GM12878 (cell line): ENCODE measurements around the gene CSF3. TPM values are rescaled to one million over a fixed set of nuclear protein-coding genes. Genes with fewer than 3 reads are reported as not detected.

Experiments
- ATAC-seq: fragments of 200-7000 bp; cut with Tn5 transposase; 3 replicates; pipeline ENCODE4 v1.9.1; 2020; ENCODE audit warnings: mild to moderate bottlenecking, moderate library complexity
- BruUV-seq: library from RNA; stranded (reverse); fragments of 400-500 nt; replicated peaks from 2 replicates; lab custom pipeline; 2021; lab: Mats Ljungman, UMichigan
- CTCF ChIA-PET: fragments of 300-600 bp; sonication (Branson Sonifier 250); formaldehyde crosslinking; extraction: SDS; loops from one replicate; lab custom pipeline; 2021; ENCODE audit warnings: inconsistent platforms; lab: Yijun Ruan, JAX
- POLR2A ChIA-PET: fragments of 350-600 bp; formaldehyde crosslinking; extraction: SDS; loops from one replicate; lab custom pipeline; 2021; ENCODE audit warnings: inconsistent platforms; lab: Charles Lee
- RAD21 ChIA-PET: fragments of 300-600 bp; sonication (Branson Sonifier 250); formaldehyde crosslinking; loops from one replicate; lab custom pipeline; 2023; ENCODE audit warnings: antibody characterized with exemption; ENCODE audit not compliant: unreplicated experiment; lab: Charles Lee
- SMC1A ChIA-PET: fragments of 300-600 bp; sonication (Branson Sonifier 250); formaldehyde crosslinking; loops from one replicate; lab custom pipeline; 2023; ENCODE audit not compliant: unreplicated experiment, uncharacterized antibody; lab: Charles Lee
- DNase-seq: peaks from one replicate; pipeline ENCODE4 v3.0.0-alpha.2; 2011; ENCODE audit warnings: low read depth, low spot score
- FAIRE-seq: peaks from 3 replicates; lab custom pipeline; 2011; peaks lifted over from hg19 to GRCh38; lab: Jason Lieb, UNC
- H2AFZ ChIP-seq: 2 replicates; pipeline ENCODE4 v1.6.0; 2011; ENCODE audit warnings: low read depth, low read length, control low read depth; ENCODE audit not compliant: control insufficient read depth
- H3K27ac ChIP-seq: 2 replicates; pipeline ENCODE4 v1.5.1; 2011; ENCODE audit warnings: control low read depth; ENCODE audit not compliant: control insufficient read depth, insufficient read depth
- H3K27me3 ChIP-seq, 2 experiments: replicated peaks in 1 of 2; 2 replicates each; pipeline versions ENCODE4 v1.6.0 to v1.6.1; 2011; ENCODE audit warnings: low read length in 1 of 2; ENCODE audit not compliant: control insufficient read depth in 2 of 2, insufficient read depth in 2 of 2
- H3K36me3 ChIP-seq, 2 experiments: 2 replicates each; pipeline ENCODE4 v1.5.1; 2011; ENCODE audit warnings: low read length in 1 of 2; ENCODE audit not compliant: control insufficient read depth in 2 of 2, insufficient read depth in 2 of 2
- H3K4me1 ChIP-seq: 2 replicates; pipeline ENCODE4 v1.6.1; 2011; ENCODE audit warnings: mild to moderate bottlenecking, low read length, moderate library complexity, mixed read lengths; ENCODE audit not compliant: control insufficient read depth, insufficient read depth
- H3K4me2 ChIP-seq: 2 replicates; pipeline ENCODE4 v1.6.0; 2011; ENCODE audit warnings: control low read depth; ENCODE audit not compliant: control insufficient read depth, insufficient read depth
- H3K4me3 ChIP-seq: fragments of 200-600 bp; sonication (generic); 2 replicates; pipeline ENCODE4 v1.5.1; 2016
- H3K79me2 ChIP-seq: 2 replicates; pipeline ENCODE4 v1.6.0; 2011; ENCODE audit warnings: low read length; ENCODE audit not compliant: control insufficient read depth, insufficient read depth
- H3K9ac ChIP-seq: 2 replicates; pipeline ENCODE4 v1.8.0; 2011; ENCODE audit warnings: low read length, control low read depth, mixed read lengths; ENCODE audit not compliant: control insufficient read depth, insufficient read depth
- H3K9me3 ChIP-seq: replicated peaks from 3 replicates; pipeline ENCODE4 v1.5.1; 2011; ENCODE audit warnings: mild to moderate bottlenecking, low read length; ENCODE audit not compliant: control insufficient read depth, insufficient read depth
- H4K20me1 ChIP-seq: 2 replicates; pipeline ENCODE4 v1.6.0; 2011; ENCODE audit not compliant: control insufficient read depth, insufficient read depth
- BCL3 ChIP-seq: IDR thresholded peaks from 2 replicates; pipeline ENCODE4 v1.6.1; 2011; ENCODE audit warnings: borderline replicate concordance, low read depth, mild to moderate bottlenecking, moderate library complexity, low read length; ENCODE audit not compliant: insufficient read depth, poor library complexity, severe bottlenecking
- BCLAF1 ChIP-seq: fragments of 450-650 bp; IDR thresholded peaks from 2 replicates; pipeline ENCODE4 v1.6.1; 2017; ENCODE audit warnings: antibody characterized with exemption, mild to moderate bottlenecking, moderate library complexity
- BRCA1 ChIP-seq: IDR thresholded peaks from 2 replicates; pipeline ENCODE4 v1.6.1; 2011; ENCODE audit warnings: low read depth, low read length, improper control_type of control experiment
- ETV6 ChIP-seq, 2 experiments: fragments of 450-650 bp in 1 of 2; IDR thresholded peaks in 1 of 2; conservative IDR thresholded peaks in 1 of 2; 2 replicates each; pipeline ENCODE4 v1.6.1; 2014; ENCODE audit warnings: antibody characterized with exemption in 1 of 2, borderline replicate concordance in 1 of 2, low read depth in 1 of 2, mild to moderate bottlenecking in 1 of 2, moderate library complexity in 1 of 2
- MYC ChIP-seq: IDR thresholded peaks from 2 replicates; pipeline ENCODE4 v1.6.1; 2011; ENCODE audit warnings: mild to moderate bottlenecking, low read length, moderate library complexity, inconsistent platforms; ENCODE audit not compliant: insufficient read depth, insufficient replicate concordance, insufficient read length, severe bottlenecking
- NR2C2 ChIP-seq: IDR thresholded peaks from 2 replicates; pipeline ENCODE4 v1.6.1; 2011; ENCODE audit warnings: borderline replicate concordance, low read depth; ENCODE audit not compliant: control insufficient read depth, insufficient read length
- PML ChIP-seq: IDR thresholded peaks from 2 replicates; pipeline ENCODE4 v1.6.1; 2012; ENCODE audit warnings: low read length, inconsistent platforms
- POU2F2 ChIP-seq: IDR thresholded peaks from 3 replicates; pipeline ENCODE4 v1.6.1; 2011; ENCODE audit warnings: low read depth, mild to moderate bottlenecking, low read length, borderline replicate concordance
- RCOR1 ChIP-seq: conservative IDR thresholded peaks from 2 replicates; pipeline ENCODE4 v1.6.1; 2012; ENCODE audit warnings: low read depth, low read length, improper control_type of control experiment
- SIN3A ChIP-seq: IDR thresholded peaks from 2 replicates; pipeline ENCODE4 v1.6.1; 2012; ENCODE audit warnings: low read depth, low read length, improper control_type of control experiment
- STAT3 ChIP-seq: IDR thresholded peaks from 2 replicates; pipeline ENCODE4 v1.6.1; 2011; ENCODE audit warnings: low read depth, low read length, improper control_type of control experiment
- ZSCAN29 ChIP-seq: fragments of 450-650 bp; IDR thresholded peaks from 2 replicates; pipeline ENCODE4 v1.6.1; 2017; ENCODE audit warnings: mild to moderate bottlenecking, moderate library complexity
- WGBS: methylation state at CpG from one replicate; pipeline ENCODE4 v1.1.6; 2016; ENCODE audit warnings: low lambda C conversion rate; ENCODE audit not compliant: insufficient replicate concordance, insufficient coverage; ENCODE audit errors: missing lambda C conversion rate; 5-methylcytosine and 5-hydroxymethylcytosine counted together
- in situ Hi-C: fragments of 300-500 bp; cut with MboI; formaldehyde crosslinking; loops from 9 replicates; pipeline ENCODE4 v1.14.3; 2018; ENCODE audit warnings: mixed read lengths
- intact Hi-C: fragments of 100-400 bp; cut with micrococcal nuclease; formaldehyde crosslinking; loops from one replicate; pipeline ENCODE4 v1.14.2; 2022; ENCODE audit not compliant: unreplicated experiment
- polyA plus RNA-seq, 11 experiments: library from polyadenylated mRNA; depleted of rRNA in 4 of 11; unstranded in 6 of 11; stranded (reverse) in 5 of 11; fragments of >200 nt; fragmentation: Nextera tagmentation in 4 of 11; fragmentation: Illumina TruSeq in 1 of 11; extraction: Ambion mirVana in 4 of 11; extraction: Trizol in 1 of 11; gene quantifications; 1 replicate in 1 of 11; 2 replicates in 10 of 11; pipeline versions ENCODE4 v1.2.1 to v1.2.3, GENCODE V29; 2011 to 2016; ENCODE audit warnings: inconsistent platforms in 2 of 11, missing spikeins in 2 of 11, low read depth in 1 of 11
- total RNA-seq, 4 experiments: library from RNA; depleted of rRNA in 3 of 4; stranded (reverse); fragments of >200 nt in 3 of 4; fragmentation: Illumina TruSeq in 1 of 4; extraction: Trizol in 1 of 4; gene quantifications; 2 replicates each; pipeline versions ENCODE4 v1.2.1 to v1.2.3, GENCODE V29; 2013 to 2021

CSF3 gene
- total and polyA plus RNA-seq, 10 of the 15 experiments (the other 5 are each of a cell fraction or from before 2014, with no cell fraction given) = 0.09 to 0.28 (median 0.12) TPM; not detected in 5

GRCh38 chr17:39995438-39995837, 19.8 kb upstream of the CSF3 start:
- Histone ChIP-seq H3K36me3 (peaks cover 34 to 48% of the 10 kb centered on the region in 2 experiments), H3K27ac (no peak overlapping the region), H2AFZ (no peak overlapping the region), H3K9ac (no peak overlapping the region), H3K79me2 (no peaks in the 10 kb centered on the region), H3K4me2 (no peak overlapping the region), H3K9me3 (no peaks in the 10 kb centered on the region), H3K4me1 (no peaks in the 10 kb centered on the region), H3K27me3 (no peaks in the 10 kb centered on the region), H4K20me1 (no peaks in the 10 kb centered on the region), H3K4me3 (no peak overlapping the region)
- WGBS = 96% methylated on average over 6 of the region's 6 CpGs
- ChIA-PET SMC1A (no interaction called here), RAD21 (no interaction called here), CTCF (interaction anchor here (1.5 kb wide), 1 partner anchor 9 kb away, joined by 4 read pairs; no protein-coding TSS in a partner anchor), POLR2A (no interaction called here)
- DNase-seq (no peak), ATAC-seq (no peak), FAIRE-seq (no peak)
- BruUV-seq = no TSS peak
- intact Hi-C loops = no loop called here
- TF ChIP-seq STAT3 = no peak
- TF ChIP-seq ETV6 (conservative IDR thresholded peaks at IDR 0.05 in 1 of 2, IDR thresholded peaks at IDR 0.05 in 1 of 2; ENCODE audit: borderline replicate concordance in 1 of 2, low read depth in 1 of 2) = no peak
- no peak for TF ChIP-seq ZSCAN29
- no peak for TF ChIP-seq BRCA1
- no peak for TF ChIP-seq POU2F2
- no peak for TF ChIP-seq BCLAF1
- TF ChIP-seq PML = no peak
- TF ChIP-seq SIN3A = no peak
- TF ChIP-seq NR2C2 = no peak
- TF ChIP-seq BCL3 = no peak
- no peak for TF ChIP-seq RCOR1
- no peak for TF ChIP-seq MYC
- in situ Hi-C loops = no loop called here
